COLO668 (cell line): ENCODE results near the gene NDUFAF5.

ENCODE experiments used
- DNase-seq: peaks from one replicate; lab custom pipeline; 2025; ENCODE audit not compliant: unreplicated experiment; lab: John Stamatoyannopoulos, UW

NDUFAF5 gene

DNA sequence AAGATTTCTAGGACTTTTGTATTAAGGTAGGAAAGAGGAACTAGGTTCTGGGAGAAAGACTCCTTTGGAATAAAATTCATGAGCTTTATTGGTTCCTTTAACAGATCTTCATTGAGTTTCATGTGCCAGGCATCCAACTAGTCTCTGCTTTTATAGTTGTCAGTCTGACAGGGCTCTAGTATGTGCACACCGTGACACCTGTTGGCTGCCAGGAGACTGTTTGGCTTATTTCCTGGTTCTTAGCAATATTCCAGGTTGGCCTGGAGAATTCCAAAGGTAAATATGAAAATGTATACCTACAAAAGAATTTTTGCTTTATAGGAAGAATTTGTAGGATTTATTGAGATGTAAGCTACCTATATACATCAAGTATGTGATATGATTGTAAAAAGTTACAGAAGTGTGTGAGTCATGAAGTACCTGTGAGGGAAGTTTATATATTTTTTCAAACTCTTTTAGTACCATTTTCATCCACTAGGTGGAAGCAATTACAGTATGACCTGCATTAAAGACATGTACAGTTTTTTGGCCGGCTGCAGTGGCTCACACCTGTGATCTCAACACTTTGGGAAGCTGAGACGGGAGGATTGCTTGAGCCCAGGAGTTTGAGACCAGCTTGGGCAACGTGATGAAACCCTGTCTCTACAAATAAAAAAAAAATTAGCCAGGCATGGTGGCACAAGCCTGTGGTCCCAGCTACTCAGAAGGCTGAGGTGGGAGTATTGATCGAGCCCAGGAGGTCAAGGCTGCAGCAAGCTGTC is 35.2 kb downstream of the NDUFAF5 start:
- peak; percentile 14 for DNase-seq

DNA sequence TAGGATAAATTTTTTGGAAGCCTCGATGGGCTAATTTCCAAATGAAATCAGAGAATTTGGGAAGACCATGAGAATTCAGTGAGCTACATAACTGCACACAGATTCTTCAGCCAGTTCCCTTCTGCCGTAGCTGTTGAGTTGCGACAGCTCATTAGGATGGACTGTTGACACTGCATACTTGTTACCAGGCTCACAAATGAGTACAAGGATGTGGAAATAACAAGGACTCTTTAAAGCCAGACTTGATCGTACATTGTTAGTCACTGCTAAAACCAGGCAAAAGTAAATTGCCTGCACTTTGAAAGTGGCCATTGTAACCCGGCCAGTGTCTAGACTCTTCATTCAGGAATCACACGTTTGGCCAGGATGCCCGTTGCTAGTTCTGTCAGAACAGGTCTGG is 37.0 kb downstream of the NDUFAF5 start:
- DNase-seq, result no peak

DNA sequence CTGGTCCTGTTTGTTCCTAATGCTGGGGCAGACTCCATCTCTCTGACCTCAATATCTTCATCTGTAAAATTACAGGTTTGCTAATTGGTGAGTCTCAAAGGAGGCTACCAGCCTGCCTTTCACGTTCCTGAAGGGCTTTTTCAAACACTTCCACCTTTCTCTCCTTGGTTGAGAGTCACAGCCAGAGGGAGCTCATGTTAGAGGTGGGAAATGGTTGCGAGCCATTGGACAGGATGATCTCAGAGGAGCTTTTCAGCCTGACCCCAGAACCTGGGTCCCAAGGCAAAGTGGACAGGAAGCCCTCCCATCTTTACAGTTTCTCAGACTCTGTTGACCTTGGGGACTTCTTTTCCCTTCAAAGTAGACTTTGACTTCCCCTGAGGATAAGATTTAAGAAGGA is 37.6 kb downstream of the NDUFAF5 start:
- DNase-seq, result no peak

DNA sequence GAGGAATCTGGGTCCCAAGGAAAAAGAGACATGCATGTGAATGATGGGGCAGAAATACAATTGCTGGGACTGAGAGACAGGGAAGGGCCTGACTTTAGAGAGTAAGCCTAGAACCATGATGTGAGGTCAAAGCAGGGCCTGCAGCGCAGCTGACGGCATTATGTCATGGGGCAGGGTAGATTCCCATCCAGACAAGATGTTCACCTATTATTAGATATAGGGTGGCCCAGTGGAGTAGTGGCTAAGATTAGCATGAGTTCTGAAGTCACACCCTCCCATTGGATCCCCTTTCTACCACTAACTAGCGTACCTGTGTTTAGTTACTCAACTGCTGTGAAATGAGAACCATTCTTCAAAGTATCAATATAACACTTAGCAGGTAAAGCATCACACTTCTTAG is 39.6 kb downstream of the NDUFAF5 start:
- no peak for DNase-seq

DNA sequence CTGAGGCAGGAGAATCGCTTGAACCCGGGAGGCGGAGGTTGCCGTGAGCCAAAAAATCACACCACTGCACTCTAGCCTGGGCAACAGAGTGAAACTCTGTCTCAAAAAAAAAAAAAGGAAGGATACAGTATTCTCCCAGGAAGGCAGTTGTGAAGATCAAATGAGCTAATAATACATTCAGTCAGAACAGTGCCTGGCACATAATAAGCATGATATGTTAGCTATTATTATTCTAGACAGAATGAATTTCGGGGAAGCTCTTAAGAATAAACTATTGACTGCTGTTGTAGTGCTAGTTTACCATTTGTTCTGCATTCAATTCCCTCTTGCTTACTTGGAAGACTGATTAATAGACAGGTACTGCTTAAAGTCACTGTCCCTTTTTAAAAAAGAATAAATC is 40.6 kb downstream of the NDUFAF5 start:
- no peak for DNase-seq

DNA sequence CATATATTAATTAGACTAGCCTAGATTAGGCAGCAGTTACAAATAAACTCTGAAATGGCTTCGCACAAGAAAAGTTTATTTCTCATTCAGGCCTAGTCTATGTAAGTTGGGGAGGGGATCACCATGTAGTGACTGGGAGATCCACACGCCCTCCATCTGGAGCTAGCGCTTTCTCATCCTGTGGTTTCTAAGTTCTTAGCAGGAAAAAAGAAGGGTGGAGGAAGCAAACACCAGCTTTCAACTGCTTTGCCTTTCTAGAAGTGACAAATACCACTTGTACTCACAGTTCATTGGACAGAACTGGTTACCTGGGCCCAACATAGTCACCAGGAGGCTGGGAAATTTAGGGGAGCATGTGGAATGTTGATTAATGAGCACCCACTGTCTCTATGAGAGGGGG is 46.6 kb downstream of the NDUFAF5 start:
- no peak for DNase-seq

DNA sequence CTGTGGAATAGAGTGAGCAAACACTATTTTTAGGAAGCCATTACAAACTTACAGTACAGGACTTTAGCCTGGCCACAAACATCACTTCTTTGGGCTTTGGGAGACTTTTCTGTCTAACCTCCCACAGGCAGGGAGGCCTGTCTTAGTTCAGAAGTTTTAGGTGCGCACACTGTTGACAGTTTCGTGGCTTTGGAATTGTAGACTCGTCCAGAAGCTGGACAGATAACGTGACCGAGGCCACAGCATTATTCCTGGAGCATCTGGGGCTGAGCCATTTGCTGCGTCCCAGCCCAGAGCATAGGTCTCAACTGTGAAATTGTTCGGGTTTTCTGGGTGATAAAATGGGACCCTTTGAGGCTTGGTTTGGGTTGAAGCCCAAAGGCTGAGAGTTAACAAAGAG is 53.8 kb downstream of the NDUFAF5 start:
- DNase-seq, result no peak

DNA sequence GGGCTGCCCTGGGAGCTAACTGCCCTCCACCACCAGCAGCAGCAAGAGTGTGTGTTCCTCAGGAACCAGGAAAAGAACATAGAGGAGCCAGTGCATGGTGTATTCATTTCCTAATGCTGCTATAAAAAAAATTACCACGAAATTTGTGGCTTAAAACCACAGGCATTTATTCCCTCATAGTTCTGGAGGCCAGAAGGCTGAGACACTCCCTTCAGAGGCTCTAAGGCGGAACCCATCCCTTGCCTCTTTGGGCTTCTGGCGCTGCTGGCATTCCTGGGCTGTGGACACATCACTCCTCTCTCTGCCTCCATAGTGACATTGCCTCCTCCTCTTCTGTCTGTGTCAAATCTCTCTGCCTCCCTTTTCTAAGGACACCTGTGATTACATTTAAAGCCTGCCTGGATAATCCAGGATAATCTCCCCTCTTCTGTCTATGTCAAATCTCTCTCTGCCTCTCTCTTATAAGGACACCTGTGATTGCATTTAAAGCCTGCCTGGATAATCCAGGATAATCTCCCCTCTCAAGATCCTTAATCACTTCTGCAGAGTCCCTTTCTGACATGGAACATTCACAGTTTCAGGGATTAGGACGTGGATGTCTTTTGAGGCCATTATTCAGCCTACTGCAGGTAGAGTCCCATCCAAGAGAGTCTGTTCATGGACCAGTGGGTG is 54.7 kb downstream of the NDUFAF5 start:
- no peak for DNase-seq

DNA sequence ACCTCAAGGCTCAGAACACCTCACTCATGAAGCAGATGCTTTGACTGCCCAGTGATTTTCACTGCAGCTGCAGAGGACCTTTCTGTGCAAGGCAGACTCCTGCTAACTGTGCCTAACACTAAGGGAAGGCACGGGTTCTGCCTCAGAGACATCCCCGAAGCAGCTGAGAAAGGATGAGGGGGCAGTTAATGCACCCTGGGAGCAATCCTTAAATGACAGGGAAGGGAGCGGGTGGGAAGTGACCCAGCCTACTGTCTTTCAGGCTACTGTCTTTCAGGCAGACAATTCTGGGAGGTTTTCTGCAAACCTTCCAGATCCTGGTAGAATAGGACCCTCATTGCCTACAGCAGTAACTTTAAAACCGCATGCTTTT is 55.3 kb downstream of the NDUFAF5 start:
- DNase-seq, result no peak

DNA sequence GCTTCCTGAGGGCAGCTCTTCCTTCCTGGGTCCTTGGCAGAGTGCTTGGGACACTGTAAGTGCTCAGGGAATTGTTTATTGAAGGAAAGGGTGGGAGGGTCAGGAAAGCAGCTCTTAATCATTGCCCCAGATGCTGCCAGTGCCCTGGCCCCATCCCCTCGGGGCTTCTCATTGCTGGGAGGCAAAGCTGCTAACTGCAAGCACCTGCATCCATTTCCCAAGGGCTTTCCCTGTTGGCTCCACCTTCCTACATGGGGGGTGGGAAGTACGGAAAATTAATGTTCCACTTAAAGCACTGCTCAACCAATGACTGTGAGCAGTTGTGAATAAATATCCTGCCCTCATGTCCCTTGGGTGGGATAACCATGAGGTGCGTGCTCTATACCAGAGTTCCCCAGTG is 56.4 kb downstream of the NDUFAF5 start:
- DNase-seq, result no peak

DNA sequence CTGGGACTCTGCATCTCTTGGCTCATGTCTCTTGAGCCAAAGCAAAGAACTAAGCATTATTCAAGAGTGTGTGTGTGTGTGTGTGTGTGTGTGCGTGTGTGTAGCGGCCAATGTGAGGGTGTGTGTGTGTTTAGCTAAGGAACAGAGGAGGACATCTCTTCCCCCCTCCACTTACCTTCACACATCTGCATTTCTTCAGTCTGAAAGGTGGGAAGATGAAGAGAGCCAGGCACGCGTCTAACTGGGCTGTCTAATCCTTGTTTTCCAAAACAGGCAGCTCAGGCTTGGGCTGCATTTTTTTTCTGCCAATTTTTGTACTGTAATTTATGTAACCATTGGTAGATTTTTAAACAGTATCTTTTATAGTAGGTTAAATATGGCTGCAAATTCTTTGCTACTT is 59.5 kb downstream of the NDUFAF5 start:
- DNase-seq, result no peak

DNA sequence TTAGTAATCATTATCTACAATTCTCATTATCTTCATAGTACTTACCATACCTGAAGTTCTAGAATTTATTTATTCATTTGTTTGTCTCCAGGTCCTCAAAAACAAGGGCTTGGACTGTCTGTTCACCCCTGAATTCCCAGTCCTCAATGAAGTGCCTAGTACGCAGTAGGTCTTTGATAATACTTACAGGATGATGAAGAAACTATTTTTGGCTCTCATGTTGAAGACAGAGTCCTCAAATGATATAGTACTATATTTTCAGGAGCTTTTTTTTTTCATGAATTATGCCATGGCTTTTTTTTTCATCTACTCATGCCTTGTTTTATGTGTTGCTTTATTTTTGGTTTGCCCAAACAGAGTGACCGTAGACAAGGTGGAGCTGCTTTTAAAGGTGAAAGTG is 66.5 kb downstream of the NDUFAF5 start:
- no peak for DNase-seq

DNA sequence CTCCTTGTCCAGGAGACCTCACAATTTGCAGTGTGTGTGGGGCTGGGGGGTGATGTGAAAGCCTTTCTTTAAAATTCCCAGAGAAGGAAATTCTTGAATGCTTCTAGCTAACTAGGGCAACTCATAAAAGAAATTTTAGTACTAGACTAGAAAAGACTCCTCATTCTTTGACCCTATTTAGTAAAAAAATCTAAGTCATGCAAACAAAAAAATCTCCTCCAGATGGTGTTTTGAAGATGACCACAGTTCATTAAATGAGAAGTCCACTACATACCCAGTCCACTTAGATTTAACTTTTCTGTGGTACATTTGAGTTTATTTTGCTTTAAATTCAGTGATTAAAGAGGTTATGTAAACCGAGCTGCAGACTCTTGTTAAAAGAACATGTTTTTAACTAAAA is 67.5 kb downstream of the NDUFAF5 start:
- no peak for DNase-seq

DNA sequence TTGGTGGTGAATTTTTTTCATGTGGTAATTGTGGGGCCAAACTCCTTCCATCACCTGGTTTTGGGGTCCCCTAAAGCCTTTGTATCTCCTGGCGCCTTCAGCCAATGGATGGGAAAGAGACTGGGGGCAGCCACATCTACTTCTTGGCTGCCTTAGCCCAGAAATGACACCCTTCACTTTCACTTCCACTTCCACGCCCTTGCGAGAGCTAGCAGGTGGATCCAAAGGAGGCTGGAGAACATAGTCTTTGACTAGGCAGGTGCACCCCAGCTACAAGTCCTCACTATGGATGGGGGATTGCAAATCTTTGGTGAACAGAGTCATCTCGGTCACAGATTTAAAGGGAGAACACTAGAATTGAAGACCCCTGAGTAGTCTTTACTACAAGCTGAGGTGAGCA is 70.8 kb downstream of the NDUFAF5 start:
- no peak for DNase-seq

DNA sequence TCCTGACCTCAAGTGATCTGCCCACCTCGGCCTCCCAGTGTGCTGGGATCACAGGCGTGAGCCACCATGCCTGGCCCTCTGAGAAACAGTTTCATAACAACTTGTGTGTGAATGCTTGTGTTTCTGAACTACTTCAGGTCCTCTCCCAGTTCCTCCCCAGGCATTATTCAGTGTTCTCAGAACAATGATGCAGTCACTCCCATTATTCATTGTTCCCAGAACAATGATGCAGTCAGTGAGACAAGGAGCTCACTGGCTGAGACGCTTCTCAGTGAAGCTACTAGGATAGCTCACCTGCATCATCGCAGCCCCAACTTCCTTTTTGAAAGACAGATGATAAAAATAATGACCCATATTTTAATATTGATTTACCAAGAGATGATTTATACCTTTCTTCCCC is 71.5 kb downstream of the NDUFAF5 start:
- no peak for DNase-seq

DNA sequence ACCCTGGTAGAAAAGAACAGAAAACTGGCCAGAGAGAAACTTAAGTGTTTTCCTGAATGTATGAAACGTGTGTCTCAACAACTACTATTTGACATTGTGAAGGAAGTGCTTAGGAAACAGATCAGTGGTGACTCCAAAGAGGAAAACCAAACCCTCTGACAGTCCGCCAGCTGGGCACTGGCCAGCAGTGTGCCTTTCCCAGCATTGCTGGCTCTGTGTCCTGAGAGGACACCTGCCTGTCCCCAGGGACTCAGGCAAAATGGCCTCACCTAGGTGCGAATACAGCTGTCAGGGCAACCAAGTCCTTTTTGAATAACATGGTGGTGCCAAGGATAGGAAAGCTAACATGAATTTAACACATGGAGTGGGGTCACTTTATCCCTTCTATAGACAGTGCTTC is 72.5 kb downstream of the NDUFAF5 start:
- DNase-seq, result peak; percentile 18

DNA sequence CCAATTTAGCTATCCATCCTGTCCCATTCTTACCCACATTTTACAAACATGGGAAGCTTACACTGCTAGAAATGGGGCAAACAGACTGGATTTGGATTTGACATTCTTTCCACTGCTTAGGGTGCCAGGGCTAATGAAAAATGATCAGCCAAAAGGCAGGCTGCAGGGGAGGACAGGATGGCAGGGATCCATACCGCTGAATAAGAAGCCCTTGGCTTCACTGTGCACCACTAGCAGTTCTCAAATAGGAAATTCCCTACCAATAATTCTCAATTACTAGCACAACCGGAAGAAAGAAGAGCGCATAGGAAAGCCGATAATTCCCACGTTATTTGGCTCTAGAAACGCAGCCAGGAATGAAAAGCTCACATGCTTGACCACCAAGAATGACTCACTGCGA is 73.1 kb downstream of the NDUFAF5 start:
- no peak for DNase-seq

DNA sequence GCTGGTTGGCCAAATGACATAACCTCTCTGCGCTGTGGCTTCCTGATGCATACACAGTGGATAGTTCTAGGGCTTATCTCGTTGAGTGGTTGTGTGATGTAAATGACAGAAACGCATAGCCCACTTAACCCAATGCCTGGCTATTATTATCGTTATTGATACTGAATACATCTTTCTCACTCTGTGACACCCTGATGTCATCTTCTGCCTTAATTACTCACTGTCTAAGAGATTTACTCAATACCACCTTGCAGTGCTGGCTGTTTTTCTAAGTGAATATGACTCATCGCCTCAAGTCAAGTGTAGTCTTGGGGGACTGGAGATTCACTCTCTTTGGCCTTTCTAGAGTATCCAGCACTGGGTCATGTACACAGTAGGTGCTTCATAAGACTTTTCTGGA is 73.6 kb downstream of the NDUFAF5 start:
- DNase-seq, result no peak

DNA sequence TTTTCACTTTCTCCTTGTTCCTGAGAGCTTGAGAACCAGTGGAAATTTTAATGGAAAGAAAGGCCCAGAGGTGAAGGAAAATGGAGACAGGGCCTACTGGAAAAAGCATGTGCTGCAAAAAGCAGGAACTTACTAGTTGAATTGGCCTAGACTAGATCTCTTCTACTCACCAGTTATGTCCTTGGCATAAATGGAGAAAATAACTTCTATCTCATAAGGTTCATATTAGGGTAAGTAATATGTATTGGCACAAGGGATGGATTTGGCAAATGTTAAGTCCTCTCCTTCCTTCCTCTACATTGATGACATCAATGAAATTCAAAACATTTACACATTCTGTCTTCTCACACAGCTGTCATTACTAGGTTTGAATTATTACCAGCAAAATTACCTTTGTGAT is 74.0 kb downstream of the NDUFAF5 start:
- DNase-seq, result no peak

DNA sequence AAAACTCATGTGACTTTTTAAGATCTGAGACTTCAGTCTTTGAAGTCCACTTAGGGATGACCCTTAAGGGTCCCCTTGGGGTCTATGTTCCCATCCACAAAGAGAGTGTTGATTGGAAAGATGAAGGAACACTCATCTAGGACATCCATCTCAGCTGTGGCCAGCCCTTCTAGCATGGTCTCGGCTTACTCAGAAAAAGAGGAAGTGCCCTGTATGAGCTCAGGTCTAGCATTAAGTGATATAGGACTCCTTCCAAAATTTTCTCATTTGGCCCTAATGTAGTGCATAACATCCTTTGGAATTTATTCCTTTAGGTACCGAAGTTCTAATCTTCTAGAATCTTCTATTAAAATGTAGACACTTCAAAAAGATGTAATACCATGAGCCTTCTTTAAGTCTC is 77.4 kb downstream of the NDUFAF5 start:
- DNase-seq, result no peak

DNA sequence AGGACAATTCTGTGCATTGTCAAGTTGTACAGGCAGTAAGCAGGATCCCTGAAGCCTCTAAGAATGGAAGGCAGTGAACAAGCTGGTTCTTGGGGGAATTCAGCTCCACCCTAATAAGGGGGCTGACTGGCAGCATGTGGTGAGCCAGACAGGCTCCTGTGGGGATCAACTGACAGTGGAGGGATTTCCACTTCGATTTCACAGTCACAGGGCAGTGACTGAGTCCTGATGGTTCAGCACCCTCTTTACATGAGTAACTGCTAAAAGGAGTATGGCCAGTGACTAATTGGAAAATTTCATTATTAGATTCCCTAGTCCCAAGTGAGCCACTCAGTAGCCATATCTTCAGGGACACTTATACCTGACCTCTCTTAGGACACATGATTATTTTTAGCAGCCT is 78.4 kb downstream of the NDUFAF5 start:
- no peak for DNase-seq

DNA sequence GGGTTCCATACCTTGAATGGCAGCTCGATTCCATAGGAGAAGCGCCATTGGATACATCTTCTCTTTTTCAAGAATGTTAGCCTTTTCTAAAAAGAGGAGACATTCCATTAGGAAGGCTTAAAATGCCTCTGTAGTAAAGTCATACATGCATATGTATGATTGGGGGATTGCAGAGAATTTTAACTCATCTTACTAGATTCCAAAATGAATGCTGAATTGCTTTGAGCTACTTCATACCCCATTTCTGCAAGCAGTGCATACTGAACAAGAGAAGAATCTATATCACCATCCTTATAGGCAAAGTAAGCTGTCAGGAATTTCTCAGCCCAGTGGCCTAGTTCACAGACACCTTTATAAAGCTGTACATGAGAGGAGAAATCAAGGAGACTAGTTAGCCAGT is 80.3 kb downstream of the NDUFAF5 start:
- no peak for DNase-seq

DNA sequence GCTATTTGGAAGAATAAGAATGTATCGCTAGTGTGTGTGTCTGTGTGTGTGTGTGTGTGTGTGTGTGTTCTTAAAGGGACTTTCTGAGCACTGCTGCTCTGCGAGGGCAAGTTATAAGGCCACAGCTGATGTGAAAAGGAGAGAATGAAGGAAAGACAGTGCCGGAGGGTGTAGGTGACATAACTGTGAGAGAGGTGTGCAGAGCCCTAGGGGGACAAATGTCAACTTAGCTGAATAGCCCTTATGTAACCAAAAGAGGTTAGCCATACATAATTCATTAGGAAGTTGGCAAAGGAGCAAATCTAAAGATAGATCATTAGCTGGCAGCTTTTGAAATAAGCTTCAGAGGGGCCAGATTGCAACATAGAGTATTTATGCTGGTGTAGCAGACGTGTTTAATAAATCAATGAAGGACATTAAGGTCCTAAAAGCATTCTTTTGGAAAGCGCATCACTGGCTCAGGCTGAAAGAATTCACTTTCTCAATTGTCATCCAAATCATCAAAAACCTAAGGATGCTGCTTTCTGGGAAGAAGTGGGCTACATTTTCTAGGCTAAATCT is 81.0 kb downstream of the NDUFAF5 start:
- DNase-seq, result peak; percentile 19
